RPMI8226 (cell line): Measurements from ENCODE around the gene FMN2.

Experiments used
- DNase-seq: peaks from one replicate; pipeline ENCODE4 v3.0.0-alpha.2; 2015

FMN2 gene

DNA sequence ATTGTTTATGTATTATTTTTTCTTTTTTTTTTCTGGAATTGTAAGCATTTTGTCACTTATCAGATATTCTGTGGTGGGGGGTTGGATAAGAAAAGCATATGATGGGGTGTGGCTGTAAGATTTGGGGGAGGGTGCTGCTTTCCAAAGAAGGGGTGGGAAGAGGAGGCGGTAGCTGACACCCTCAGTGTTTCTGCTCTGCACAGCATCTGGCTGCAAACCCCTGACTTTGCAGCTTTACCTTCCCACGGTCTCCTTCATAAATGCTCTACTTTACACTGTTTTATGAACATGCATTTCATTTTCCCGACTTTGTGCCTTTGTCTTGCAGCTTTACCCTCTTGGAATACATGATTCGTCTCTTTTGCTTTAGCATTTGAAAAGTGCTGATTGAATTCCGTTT, 7.6 kb downstream of the FMN2 start:
- no peak for DNase-seq

DNA sequence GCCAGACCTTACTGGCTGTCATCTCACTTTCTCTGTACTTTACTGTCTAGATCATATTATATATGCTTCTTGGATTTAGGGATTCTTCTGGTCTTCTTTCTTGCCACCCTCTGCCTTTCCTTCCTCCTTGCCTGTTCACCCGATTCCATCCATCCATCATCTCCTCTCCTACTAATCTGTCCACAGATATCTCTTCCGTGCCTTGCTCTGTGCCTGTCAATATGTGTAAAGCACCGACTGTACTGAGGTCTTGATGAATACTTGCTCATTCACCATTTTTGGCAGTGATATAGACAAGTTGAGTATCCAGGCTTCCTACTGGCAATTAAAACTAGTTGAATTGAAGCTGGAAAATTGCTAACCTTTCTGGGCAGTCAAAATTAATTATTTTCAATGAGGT, 8.1 kb downstream of the FMN2 start:
- no peak for DNase-seq

DNA sequence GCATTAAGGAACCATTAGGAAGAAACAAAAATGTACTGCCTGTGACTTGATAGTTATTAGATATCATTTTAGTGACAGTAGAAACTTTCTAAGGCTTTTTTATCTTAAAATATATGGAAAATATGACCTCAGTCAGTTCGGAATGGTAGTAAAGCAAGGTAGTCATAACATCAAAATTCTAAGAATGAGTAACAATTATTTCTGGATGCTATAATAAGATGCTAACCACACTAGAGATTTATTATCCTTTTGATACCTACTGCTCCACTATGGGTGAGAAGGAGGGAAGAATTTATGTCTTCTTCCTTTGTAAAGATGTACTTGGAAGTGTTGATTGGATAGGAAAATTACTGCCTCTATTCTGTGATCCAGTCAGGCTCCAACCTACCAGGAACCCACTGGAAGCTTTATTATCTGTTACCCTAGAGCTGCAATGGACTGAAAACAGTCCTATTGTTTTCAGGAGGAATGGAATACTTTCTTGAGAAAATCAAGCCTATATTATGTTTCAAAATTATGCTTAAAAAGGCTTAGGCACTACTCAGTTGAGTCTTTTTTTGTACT, 8.8 kb downstream of the FMN2 start:
- no peak for DNase-seq

- no peak for DNase-seq
Observed at GRCh38 chr1:240101306-240101705, 9.6 kb downstream of the FMN2 start.

- no peak for DNase-seq
Observed at GRCh38 chr1:240101737-240102136, 10.1 kb downstream of the FMN2 start.

GRCh38 chr1:240104672-240105071, 13.0 kb downstream of the FMN2 start:
- DNase-seq = no peak

- DNase-seq = no peak
Observed at GRCh38 chr1:240107058-240107684, 15.5 kb downstream of the FMN2 start.

- no peak for DNase-seq
Observed at GRCh38 chr1:240109130-240109529, 17.4 kb downstream of the FMN2 start.

DNA sequence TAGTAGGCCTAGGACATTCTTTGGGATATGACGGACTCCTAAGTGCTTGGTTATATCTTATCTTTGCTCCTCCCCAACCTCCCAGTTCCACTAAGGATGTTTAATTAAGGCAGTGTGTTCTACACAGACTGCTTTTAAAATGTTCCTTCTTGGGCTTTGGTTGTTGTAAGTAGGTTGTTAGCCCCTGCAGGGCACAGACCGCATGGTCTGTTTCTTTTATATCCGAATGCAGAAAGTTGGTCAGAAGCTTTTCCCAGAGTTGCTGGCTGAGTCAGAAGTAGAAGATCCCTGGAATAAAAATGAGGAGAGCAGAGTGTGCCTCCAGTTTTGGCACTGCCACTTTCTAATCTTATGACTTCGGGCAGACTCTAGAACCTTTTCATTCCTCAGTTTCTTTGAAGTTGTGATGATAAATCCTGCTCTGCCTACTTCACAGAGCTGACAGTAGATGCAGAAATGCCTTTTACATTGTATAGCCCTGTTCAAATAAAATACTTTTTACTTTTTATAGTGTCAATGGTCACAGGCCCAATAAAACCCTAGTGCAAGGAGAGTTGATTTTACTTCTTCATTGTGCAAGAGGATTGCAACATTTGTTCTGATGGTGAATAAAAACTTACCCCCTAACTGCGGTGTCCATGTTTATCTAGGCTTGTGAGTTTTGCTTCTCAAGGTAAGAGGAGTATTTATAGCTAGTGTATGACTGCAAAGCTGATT, 18.4 kb downstream of the FMN2 start:
- DNase-seq = no peak

- DNase-seq = peak; percentile 18
Observed at GRCh38 chr1:240111558-240111957, 19.9 kb downstream of the FMN2 start.

GRCh38 chr1:240114222-240114621, 22.5 kb downstream of the FMN2 start:
- no peak for DNase-seq

DNA sequence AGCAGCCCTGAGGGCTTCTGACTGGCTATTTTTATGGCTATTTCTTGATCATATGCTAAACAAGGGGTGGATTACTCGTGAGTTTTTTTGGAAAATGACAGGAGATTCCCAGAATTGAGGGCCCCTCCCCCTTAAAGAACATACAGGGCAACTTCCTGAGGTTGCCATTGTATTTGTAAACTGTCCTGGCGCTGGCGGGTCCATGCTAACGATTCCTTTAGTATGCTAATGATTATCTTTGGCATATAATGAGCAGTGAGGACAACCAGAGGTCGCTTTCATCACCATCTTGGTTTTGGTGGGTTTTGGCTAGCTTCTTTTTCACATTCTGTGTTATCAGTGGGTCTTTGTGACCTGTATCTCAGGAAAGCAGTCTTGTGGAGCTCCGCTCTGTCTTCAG, 24.1 kb downstream of the FMN2 start:
- no peak for DNase-seq

DNA sequence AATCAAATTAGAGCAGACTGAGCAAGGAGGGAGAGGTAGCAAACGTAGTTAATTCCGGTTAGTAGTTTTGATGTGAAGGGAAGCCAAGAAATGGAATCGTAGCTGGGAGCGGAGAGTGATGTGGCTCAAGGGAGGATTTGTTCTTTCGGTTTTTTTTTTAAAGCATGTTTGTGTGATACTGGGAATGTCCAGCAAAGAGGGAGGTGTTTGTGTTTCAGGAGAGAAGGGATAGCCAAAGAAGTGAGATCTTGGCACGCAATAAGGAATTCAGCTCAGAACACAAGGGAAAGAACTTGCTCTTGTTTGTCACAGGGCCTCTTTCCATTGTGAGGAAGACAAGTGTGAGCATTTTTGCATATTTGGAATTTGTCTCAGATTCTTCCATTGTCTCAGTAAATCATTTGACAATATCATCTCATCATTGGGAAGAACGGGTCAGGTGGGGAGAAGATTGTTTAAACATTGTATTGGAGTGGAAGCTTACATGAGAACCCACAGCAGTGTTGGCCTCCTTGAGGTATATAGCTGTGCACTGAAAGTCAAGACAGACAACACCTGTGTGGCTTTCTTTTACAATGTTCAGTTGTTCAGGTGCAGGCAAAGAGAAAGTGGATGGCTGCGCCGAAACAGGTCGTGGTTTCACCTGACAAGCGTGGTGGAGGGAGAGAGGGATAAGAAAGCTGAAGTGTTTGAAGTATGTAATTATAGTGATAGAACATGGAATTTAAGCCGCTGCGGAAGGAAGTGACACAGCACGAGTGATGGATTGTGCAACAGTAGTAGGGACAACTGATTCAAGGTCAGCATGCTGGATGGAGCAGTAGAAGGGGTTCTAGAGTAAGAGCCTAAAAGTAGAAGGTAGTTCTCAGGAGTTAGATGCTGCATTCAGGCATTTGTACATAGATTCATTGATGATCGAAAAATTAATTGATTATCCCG, 25.4 kb downstream of the FMN2 start:
- DNase-seq = no peak

GRCh38 chr1:240117930-240118329, 26.2 kb downstream of the FMN2 start:
- DNase-seq = no peak

GRCh38 chr1:240122639-240123613, 31.2 kb downstream of the FMN2 start:
- DNase-seq = no peak

- no peak for DNase-seq
Observed at GRCh38 chr1:240126821-240127220, 35.1 kb downstream of the FMN2 start.

DNA sequence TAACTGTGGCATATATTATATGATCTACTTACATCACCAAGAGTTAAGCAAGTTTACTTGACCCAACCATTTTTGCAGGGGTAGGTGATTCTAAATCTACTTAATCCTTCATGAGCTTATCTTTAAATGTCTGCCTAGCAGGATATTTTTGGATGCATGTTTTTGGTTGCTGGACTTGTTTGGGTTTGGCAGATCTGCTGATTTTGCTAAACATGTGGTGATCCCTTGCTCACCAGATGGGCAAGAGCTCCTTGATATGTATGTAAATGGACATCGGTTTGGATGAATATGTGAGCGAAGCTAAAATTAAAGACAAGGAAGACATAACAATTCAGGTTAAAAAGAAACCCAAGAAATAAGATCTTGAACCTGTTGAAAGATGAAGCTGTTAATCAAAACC, 36.7 kb downstream of the FMN2 start:
- DNase-seq = no peak

DNA sequence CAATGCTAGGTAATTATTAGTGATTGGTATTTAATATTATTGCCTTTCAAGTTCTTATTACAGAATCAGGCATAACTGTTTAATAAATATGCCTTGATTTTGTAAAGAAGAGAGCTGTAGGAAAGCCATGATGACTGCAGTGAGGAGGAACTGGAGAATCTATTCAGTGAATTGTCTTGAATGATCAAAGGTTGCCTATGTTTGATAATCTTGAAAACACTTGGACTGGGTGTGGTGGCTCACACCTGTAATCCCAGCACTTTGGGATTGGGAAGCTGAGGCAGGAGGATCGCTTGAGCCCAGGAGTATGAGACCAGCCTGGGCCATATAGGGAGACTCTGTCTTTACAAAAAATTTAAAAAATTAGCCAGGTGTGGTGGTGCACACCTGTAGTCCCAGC, 42.4 kb downstream of the FMN2 start:
- DNase-seq = no peak

- DNase-seq = no peak
Observed at GRCh38 chr1:240134596-240134995, 42.9 kb downstream of the FMN2 start.

- DNase-seq = no peak
Observed at GRCh38 chr1:240136402-240136801, 44.7 kb downstream of the FMN2 start.

DNA sequence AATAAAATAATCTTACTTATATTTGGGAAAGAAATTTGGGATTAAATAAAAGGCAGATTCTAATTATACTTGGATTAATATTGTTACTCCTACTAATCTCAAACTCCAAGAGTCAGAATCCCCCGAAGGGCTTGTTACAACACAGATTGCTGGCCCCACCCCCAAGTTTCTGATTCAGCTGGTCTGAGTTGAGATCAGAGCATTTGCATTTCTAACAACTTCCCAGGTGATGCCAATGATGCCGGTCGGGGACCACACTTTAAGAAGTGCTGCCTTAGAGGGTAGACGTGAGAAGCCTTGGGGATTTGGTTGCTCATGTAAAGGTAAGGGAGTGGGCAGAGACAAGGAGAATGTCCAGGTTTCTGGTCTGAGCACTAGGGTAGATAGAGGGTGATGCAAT, 47.2 kb downstream of the FMN2 start:
- DNase-seq = no peak

DNA sequence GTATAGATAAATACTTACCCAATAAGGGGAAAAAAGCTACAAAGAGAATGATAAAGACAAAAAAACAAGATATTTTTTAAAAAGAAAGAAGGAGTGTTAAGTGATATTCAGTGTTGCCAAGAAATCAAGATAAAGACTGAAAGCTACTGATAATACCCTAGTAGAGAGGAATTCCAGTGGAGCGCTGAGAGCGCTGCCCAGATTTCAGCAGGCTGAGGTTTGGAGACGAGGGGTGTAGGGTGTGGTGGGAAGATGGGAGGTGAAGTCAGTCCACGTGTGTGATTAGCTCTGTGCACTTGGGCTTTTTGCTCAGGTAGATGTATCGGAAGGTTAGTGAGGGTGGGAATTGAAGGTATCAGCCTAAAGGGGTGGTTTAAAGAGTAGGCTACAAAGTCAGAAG, 47.8 kb downstream of the FMN2 start:
- DNase-seq = no peak
